MCF 10A (cell line): ENCODE measurements around the gene TAF11L10. TPM values are rescaled to one million over a fixed set of nuclear protein-coding genes. Genes with fewer than 3 reads are reported as not detected.
"Not testable (repeated sequence)": the region's sequence is repeated elsewhere in the genome, so short reads cannot be mapped to it uniquely, and the experiment has no call there.

Source experiments
- Bru-seq: library from RNA; stranded (reverse); fragments of 400-500 nt; gene quantifications from one replicate; lab custom pipeline; 2021; lab: Mats Ljungman, UMichigan
- BruChase-seq, 2 experiments: library from RNA; stranded (reverse); fragments of 400-500 nt; gene quantifications; one replicate each; lab custom pipeline; 2021; lab: Mats Ljungman, UMichigan
- BruUV-seq: library from RNA; stranded (reverse); fragments of 400-500 nt; replicated peaks from 2 replicates; lab custom pipeline; 2021; lab: Mats Ljungman, UMichigan
- CTCF ChIA-PET: fragments of 300-600 bp; sonication (Branson Sonifier 250); formaldehyde crosslinking; extraction: SDS; loops from one replicate; lab custom pipeline; 2021; ENCODE audit warnings: antibody characterized with exemption, inconsistent platforms; lab: Yijun Ruan, JAX
- POLR2A ChIA-PET: fragments of 300-600, 350-650 bp; sonication (Branson Sonifier 250); formaldehyde crosslinking; extraction: SDS; loops from one replicate; lab custom pipeline; 2020; ENCODE audit warnings: antibody characterized with exemption, inconsistent platforms; lab: Yijun Ruan, JAX
- DNase-seq: peaks from one replicate; pipeline ENCODE4 v3.0.0-alpha.2; 2018; ENCODE audit not compliant: unreplicated experiment
- H3K27ac Mint-ChIP-seq: one replicate; pipeline ENCODE4 v1.8.0; 2022; ENCODE audit warnings: mild to moderate bottlenecking, low read depth, mixed read lengths; ENCODE audit not compliant: unreplicated experiment
- H3K27me3 Mint-ChIP-seq: one replicate; pipeline ENCODE4 v1.8.0; 2022; ENCODE audit warnings: mixed read lengths; ENCODE audit not compliant: insufficient read depth, unreplicated experiment
- H3K36me3 Mint-ChIP-seq: one replicate; pipeline ENCODE4 v1.8.0; 2022; ENCODE audit warnings: mild to moderate bottlenecking, moderate library complexity, mixed read lengths; ENCODE audit not compliant: insufficient read depth, unreplicated experiment
- H3K4me1 Mint-ChIP-seq: one replicate; pipeline ENCODE4 v1.8.0; 2022; ENCODE audit warnings: mixed read lengths; ENCODE audit not compliant: insufficient read depth, unreplicated experiment
- H3K4me3 Mint-ChIP-seq: one replicate; pipeline ENCODE4 v1.8.0; 2022; ENCODE audit warnings: mild to moderate bottlenecking, moderate library complexity, mixed read lengths; ENCODE audit not compliant: unreplicated experiment
- H3K9me3 Mint-ChIP-seq: one replicate; pipeline ENCODE4 v1.8.0; 2022; ENCODE audit warnings: mixed read lengths; ENCODE audit not compliant: unreplicated experiment
- intact Hi-C: fragments of 100-400 bp; cut with micrococcal nuclease; formaldehyde crosslinking; loops from 2 replicates; pipeline ENCODE4 v1.14.1; 2022
- long read RNA-seq: library from polyadenylated mRNA; stranded (forward); transcript quantifications from one replicate; pipeline ENCODE4 v2.0.0, GENCODE V29; 2022
- total RNA-seq: library from RNA; stranded (reverse); gene quantifications from 2 replicates; pipeline ENCODE4 v1.2.3, GENCODE V29; 2022
- TF ChIP-seq, protein P1 (sequence below): fragments of 200-600 bp; IDR thresholded peaks from one replicate; pipeline ENCODE4 v1.8.0; 2022; ENCODE audit warnings: antibody characterized with exemption, mild to moderate bottlenecking; ENCODE audit not compliant: unreplicated experiment

The TAF11L10 gene
- total RNA-seq (not detected in 2 replicates), Bru-seq, nascent RNA (not detected), BruChase-seq, experiment 1, labeled RNA remaining after a 6-hour chase (not detected), BruChase-seq, experiment 2, labeled RNA remaining after a 2-hour chase (not detected)
- long read RNA-seq: 0 reads

DNA sequence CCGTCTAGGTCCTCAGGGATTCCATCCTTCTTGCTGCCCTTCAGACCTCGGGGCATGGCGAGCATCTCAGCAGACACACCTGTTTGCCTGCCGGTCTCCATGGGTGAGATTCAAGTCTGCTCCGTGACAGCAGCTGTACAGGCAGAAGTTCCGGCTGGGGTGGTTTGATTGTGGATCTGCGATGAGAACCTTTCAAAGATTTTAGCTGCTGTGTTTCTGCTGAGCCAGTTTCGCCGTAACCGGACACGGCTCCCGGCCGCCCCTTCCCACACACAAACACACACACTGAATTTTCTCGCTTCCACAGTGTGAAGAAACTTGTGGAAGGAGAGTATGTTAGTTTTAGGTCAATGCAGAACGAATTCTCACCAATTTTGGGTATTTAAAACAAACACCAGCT, at the start of gene TAF11L10:
TAF11L10 (minus strand) TSS at position 101 of the 400 bp plus-strand sequence.
- BruUV-seq, H3K4me1 Mint-ChIP-seq, CTCF ChIA-PET, H3K27me3 Mint-ChIP-seq, H3K27ac Mint-ChIP-seq, H3K9me3 Mint-ChIP-seq, H3K36me3 Mint-ChIP-seq, H3K4me3 Mint-ChIP-seq, DNase-seq, intact Hi-C loops, POLR2A ChIA-PET: not testable (repeated sequence)

DNA sequence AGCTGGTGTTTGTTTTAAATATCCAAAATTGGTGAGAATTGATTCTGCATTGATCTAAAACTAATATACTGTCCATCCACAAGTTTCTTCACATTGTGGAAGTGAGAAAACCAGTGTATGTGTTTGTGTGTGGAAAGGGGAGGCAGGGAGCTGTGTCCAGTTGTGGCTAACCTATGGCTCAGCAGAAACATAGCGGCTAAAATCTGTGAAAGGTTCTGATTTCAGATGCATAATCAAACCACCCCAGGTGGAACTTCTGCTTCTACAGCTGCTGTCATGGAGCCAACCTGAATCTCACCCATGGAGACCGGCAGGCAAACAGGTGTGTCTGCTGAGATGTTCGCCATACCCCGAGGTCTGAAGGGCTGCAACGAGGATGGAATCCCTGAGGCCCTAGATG, 36.5 kb upstream of the TAF11L10 start, which contains the start of gene TAF11L14:
TAF11L14 (plus strand) TSS at position 301 of the 400 bp plus-strand sequence.
- Mint-ChIP-seq H3K27ac (no peak within 1 kb of the TSS), H3K36me3 (no peaks in the 10 kb centered on the region), H3K4me1 (no peaks in the 10 kb centered on the region), H3K9me3 (no peaks in the 10 kb centered on the region), H3K4me3 (no peak within 1 kb of the TSS), H3K27me3 (no peaks in the 10 kb centered on the region)
- BruUV-seq: no TSS peak
- TF ChIP-seq, protein P1, sequence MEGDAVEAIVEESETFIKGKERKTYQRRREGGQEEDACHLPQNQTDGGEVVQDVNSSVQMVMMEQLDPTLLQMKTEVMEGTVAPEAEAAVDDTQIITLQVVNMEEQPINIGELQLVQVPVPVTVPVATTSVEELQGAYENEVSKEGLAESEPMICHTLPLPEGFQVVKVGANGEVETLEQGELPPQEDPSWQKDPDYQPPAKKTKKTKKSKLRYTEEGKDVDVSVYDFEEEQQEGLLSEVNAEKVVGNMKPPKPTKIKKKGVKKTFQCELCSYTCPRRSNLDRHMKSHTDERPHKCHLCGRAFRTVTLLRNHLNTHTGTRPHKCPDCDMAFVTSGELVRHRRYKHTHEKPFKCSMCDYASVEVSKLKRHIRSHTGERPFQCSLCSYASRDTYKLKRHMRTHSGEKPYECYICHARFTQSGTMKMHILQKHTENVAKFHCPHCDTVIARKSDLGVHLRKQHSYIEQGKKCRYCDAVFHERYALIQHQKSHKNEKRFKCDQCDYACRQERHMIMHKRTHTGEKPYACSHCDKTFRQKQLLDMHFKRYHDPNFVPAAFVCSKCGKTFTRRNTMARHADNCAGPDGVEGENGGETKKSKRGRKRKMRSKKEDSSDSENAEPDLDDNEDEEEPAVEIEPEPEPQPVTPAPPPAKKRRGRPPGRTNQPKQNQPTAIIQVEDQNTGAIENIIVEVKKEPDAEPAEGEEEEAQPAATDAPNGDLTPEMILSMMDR: no peak
- POLR2A ChIA-PET: no interaction called here
- CTCF ChIA-PET: interaction anchor here (1.1 kb wide), 1 partner anchor 672 kb away, joined by 4 read pairs; no protein-coding TSS in a partner anchor
- DNase-seq: no peak
- intact Hi-C loops: no loop called here

DNA sequence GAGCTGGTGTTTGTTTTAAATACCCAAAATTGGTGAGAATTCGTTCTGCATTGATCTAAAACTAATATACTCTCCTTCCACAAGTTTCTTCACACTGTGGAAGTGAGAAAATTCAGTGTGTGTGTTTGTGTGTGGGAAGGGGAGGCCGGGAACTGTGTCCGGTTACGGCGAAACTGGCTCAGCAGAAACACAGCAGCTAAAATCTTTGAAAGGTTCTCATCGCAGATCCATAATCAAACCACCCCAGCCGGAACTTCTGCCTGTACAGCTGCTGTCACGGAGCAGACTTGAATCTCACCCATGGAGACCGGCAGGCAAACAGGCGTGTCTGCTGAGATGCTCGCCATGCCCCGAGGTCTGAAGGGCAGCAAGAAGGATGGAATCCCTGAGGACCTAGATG, 34.2 kb upstream of the TAF11L10 start, which contains the start of gene TAF11L13:
TAF11L13 (plus strand) TSS at position 301 of the 400 bp plus-strand sequence.
- BruUV-seq, H3K4me3 Mint-ChIP-seq, POLR2A ChIA-PET, H3K27ac Mint-ChIP-seq, H3K4me1 Mint-ChIP-seq, H3K36me3 Mint-ChIP-seq, H3K27me3 Mint-ChIP-seq, DNase-seq, intact Hi-C loops, CTCF ChIA-PET, H3K9me3 Mint-ChIP-seq: not testable (repeated sequence)

DNA sequence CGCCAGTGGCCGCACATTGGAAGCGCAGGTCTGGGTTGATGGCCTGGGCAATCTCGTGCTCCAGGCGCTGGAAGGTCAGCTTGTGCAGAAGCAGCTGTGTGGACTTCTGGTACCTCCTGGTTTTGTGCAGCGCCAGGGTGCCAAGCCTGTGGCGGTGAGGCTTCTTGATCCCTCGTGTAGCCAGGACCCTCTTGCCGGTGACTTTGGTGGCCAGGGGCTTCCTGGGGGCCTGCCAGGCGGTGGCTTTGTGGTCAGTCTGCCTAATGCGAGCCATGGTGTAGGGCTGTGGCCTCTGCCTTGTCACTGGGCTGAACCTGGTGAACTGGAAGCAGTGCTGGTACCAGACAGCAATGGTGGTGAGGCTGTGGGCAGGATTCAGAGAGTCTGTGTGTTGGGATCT, 28.1 kb upstream of the TAF11L10 start:
- H3K27me3 Mint-ChIP-seq: no peaks in the 10 kb centered on the region
- intact Hi-C loops: no loop called here
- no peaks in the 10 kb centered on the region for H3K4me1 Mint-ChIP-seq
- CTCF ChIA-PET: no interaction called here
- TF ChIP-seq, protein P1: no peak
- H3K27ac Mint-ChIP-seq: no peak overlapping the region
- no peak for DNase-seq
- POLR2A ChIA-PET: no interaction called here
- no peaks in the 10 kb centered on the region for H3K9me3 Mint-ChIP-seq
- no peaks in the 10 kb centered on the region for H3K36me3 Mint-ChIP-seq
- no TSS peak for BruUV-seq
- H3K4me3 Mint-ChIP-seq: no peak overlapping the region

DNA sequence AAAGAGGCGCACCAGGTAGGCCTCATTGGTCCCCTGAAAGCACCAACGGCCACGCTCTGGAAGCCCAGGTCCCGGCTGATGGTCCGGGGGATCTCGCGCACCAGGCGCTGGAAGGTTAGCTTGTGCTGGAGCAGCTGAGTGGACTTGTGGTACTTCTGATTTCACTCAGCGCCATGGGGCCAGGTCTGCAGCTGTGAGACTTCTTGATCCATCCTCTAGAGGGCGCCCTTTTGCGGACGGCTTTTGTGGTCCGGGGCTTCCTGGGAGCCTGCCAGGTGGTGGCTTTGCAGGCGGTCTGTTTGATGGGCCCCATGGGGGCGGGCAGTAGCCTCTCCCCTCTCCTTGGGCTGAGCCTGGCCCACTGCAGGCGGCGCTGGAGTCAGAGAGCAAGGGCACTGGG, 23.0 kb upstream of the TAF11L10 start:
- Mint-ChIP-seq H3K36me3 (no peaks in the 10 kb centered on the region), H3K27me3 (no peaks in the 10 kb centered on the region), H3K9me3 (no peaks in the 10 kb centered on the region), H3K4me1 (peaks cover 9% of the 10 kb centered on the region), H3K4me3 (no peak overlapping the region), H3K27ac (no peak overlapping the region)
- no TSS peak for BruUV-seq
- ChIA-PET CTCF (interaction anchor here (0.8 to 1.1 kb wide), 2 partner anchors 10 to 17 kb away, joined by 4 to 5 read pairs; no protein-coding TSS in a partner anchor), POLR2A (no interaction called here)
- intact Hi-C loops: no loop called here
- no peak for DNase-seq
- TF ChIP-seq, protein P1: no peak
